ENCODE data around the gene PANK1.

The PANK1 gene

DNA sequence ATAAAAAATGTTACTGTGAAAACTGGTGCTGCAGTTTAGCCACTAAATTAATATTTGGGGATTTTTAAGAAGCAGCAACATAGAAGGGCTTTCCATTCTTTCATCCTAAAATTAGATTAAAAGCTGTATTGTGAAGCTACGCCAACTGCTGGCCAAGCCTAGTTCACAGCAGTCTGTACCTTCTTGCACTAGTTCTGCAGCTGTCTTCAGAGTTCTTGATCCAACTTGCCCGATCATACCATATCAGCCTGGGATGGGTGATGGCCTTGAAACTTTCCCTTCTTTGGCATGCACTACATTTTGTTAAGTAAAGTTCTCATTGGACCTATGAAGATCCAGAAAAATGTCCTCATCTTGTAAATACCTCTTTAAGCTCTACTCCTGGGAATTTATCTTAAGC is 20.3 kb upstream of the PANK1 start:
- DNase-seq (ENCODE audit: low read depth in 1 of 2, low spot score in 1 of 2) = no peak
- in situ Hi-C loops (cut with HindIII; ENCODE audit: low pct_unique_long_range_greater_than_20kb, low sequenced_read_pairs) = no loop called here
- no peak for TF ChIP-seq JUND (IDR thresholded peaks at IDR 0.05; ENCODE audit: low read depth)

DNA sequence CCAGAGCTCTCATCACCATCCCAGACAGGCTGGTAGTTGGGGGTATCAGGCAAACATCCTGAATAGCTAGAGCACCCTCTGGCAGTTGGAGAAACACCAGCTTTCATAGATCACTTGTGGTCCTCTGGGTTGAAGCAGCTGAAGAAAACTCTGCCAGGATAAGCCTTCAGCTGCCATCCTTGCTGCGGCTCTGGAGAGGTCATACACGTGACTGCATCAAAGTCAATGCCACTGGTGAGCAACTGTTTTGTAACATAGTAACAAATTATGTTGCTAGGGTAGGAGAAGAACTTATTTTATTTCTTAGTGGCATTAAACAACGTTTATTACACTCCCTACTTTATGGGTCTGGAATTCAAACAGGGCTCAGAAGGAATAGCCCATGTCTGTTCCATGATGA is 19.2 kb upstream of the PANK1 start:
- no peak for DNase-seq (ENCODE audit: low read depth in 1 of 2, low spot score in 1 of 2)
- in situ Hi-C loops (cut with HindIII; ENCODE audit: low pct_unique_long_range_greater_than_20kb, low sequenced_read_pairs) = no loop called here

DNA sequence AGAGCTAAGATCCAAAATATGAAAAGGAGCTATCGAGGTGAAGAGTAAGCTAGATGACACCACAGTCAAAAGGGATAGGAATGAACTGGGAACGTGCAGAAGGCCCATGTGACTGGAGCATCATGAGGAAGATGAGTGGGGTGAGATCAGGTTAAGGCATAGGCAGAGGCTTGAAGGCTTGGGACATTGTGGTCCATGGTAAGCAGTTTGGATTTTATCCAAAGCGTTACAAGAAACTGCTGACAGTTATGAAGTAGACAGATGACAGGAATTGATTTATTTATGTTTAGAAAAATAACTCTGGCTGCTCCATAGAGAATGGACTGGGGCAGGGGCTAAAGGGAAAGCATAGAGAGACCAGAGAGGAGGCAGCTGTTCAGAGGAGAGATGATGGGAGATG is 18.1 kb upstream of the PANK1 start:
- DNase-seq (ENCODE audit: low read depth in 1 of 2, low spot score in 1 of 2) = no peak
- no peak for TF ChIP-seq JUND (IDR thresholded peaks at IDR 0.05; ENCODE audit: low read depth)
- in situ Hi-C loops (cut with HindIII; ENCODE audit: low pct_unique_long_range_greater_than_20kb, low sequenced_read_pairs) = no loop called here

More for the DNA sequence above, 19.2 kb upstream of the PANK1 start:
- no peak for TF ChIP-seq JUND (IDR thresholded peaks at IDR 0.05; ENCODE audit: low read depth)

DNA sequence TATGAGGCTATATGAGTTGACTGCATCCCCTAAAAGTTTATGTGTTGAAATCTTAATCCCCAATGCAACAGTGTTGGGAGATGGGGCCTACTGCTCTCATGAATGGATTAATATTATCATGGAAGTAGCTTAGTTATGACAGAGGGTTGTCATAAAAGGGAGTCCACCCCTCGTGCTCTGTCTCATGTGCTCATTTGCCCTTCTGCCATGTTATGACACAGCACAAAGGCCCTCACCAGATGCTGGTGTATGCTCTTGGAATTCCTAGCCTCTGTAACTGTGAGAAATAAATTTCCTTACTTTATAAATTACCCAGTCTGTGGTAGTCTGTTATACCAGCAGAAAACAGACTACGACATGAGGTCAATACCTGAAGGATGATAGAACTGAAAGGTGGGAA is 17.6 kb upstream of the PANK1 start:
- no peak for DNase-seq (ENCODE audit: low read depth in 1 of 2, low spot score in 1 of 2)
- TF ChIP-seq JUND (IDR thresholded peaks at IDR 0.05; ENCODE audit: low read depth) = no peak
- in situ Hi-C loops (cut with HindIII; ENCODE audit: low pct_unique_long_range_greater_than_20kb, low sequenced_read_pairs) = no loop called here

DNA sequence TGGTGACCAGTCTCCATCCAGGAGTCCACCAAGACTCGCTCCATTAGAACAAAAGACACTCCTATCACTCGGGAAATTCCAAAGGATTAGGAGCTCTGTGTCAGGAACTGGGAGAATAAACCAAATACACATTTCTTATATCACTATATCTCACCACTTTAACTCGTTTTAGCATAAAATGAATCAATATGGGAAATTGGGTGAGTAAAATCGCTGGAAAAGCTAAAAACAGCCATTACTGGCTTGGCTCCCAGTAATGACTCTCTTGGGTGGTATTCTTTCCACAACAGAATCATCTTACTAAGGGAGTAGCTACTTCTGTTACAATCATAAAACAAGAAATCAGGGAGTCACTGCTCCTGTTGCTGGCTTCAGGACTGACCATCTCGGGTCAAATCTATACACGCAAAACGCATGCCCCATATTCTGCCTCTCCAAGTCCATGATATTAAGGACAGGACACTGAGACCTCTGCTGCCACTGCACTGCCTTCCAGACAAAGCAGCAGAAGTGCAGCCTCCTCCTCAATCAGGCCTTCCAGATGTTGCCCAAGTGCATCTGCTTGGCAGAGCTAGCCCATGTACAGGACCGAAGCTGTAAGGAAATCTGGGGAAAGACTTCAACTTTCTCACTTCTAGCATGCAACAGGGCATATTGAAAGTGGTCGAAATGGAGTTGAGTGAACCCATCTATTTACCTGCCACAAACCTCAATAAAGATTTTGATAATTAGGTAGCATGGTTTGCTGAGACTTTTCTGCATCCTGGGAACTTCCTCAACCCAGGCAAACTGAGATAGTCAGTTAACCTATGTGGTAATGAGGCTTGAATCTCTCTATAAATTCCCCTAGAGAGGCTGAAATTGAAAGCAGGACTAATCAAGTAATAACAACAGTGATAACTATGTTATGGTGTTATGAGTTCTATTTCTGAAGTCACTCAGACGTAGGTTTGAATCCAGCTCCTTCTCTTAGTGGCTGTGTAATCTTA is 14.4 kb upstream of the PANK1 start:
- TF ChIP-seq JUND (IDR thresholded peaks at IDR 0.05; ENCODE audit: low read depth) = no peak
- in situ Hi-C loops (cut with HindIII; ENCODE audit: low pct_unique_long_range_greater_than_20kb, low sequenced_read_pairs) = no loop called here
- DNase-seq (ENCODE audit: low read depth in 1 of 2, low spot score in 1 of 2) = no peak

DNA sequence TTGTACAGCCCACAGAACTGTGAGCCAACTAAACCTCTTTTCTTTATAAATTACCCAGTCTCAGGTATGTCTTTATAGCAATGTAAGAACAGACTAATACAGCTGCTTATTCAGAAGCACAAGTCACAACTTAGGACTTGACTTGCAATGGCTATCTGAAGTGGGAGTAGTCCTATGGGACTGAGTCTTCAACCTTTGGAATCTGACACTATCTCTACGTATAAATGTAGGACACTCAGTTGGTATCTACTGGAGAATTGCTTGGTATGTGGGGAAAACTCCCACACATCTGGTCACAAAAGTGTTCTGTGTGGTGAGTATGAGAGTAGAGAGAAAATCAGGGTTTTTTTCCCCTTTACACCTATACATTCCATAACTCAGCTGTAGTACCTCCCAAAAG is 12.3 kb upstream of the PANK1 start:
- in situ Hi-C loops (cut with HindIII; ENCODE audit: low pct_unique_long_range_greater_than_20kb, low sequenced_read_pairs) = no loop called here
- TF ChIP-seq JUND (IDR thresholded peaks at IDR 0.05; ENCODE audit: low read depth) = no peak
- DNase-seq (ENCODE audit: low read depth in 1 of 2, low spot score in 1 of 2) = no peak

DNA sequence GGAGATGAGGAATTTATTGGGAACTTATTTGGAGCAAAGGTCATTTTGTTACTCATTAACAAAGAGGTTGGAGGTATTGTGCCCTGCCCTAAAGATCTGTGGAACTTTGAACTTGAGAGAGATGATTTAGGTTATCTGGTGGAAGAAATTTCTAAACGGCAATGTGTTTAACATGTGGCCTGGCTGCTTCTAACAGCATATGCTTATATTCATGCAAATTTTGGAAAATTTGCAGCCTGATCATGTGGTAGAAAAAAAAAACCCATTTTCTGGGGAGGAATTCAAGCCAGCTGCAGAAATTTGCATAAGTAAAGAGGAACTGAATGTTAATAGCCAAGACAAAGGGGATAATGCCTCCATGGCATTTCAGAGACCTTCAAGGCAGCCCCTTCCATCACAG is 10.7 kb upstream of the PANK1 start:
- TF ChIP-seq JUND (IDR thresholded peaks at IDR 0.05; ENCODE audit: low read depth) = no peak
- in situ Hi-C loops (cut with HindIII; ENCODE audit: low pct_unique_long_range_greater_than_20kb, low sequenced_read_pairs) = no loop called here
- no peak for DNase-seq (ENCODE audit: low read depth in 1 of 2, low spot score in 1 of 2)

DNA sequence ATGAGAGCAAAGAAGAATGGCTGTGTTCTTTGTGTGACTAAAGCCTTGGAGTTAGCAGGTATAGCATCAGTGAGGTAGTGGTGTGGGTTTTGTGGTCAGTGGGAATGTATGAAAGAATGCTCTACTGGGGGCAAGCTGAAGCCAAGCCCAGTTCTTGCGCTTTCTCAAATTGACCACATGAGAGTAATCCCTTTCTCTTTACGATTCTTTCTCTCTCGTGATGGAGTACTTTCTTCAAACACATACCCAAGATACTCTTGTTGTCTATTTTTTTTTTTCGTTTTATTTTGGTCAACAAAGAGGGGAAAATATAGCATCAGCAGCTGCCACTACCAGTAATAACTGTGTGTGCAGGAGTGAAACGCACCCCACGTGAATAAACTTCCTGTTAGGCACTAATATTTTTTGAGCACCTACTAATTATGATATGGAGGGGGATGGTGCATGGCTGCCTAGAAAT is 8.4 kb upstream of the PANK1 start:
- in situ Hi-C loops (cut with HindIII; ENCODE audit: low pct_unique_long_range_greater_than_20kb, low sequenced_read_pairs) = no loop called here
- DNase-seq (ENCODE audit: low read depth in 1 of 2, low spot score in 1 of 2) = no peak
- no peak for TF ChIP-seq JUND (IDR thresholded peaks at IDR 0.05; ENCODE audit: low read depth)

DNA sequence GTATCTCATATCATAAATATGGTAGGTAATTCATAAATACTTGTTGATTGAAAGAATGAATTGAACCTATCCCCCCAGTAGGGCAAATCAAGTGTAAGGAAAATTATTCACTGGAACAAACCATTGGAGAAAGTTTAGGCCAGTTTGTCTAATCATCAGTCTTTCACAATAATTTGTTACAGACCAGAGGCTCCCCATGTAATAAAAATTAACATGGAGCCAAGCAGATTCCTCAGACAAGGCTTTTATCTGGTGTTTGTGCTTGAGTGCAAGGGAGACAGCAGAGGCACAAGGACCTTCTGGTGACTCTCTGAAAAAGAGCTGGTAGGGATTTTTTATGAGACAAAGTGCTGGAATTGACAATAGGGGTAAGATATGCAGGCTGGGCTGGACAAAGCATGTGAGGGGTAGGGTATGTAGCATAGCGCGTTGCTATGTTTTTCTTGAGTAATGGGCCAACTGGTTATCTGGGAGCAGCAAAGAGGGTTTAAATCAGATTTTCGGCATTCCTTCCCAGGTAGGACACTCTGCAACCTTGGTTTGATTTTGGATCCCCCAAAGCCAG is 7.8 kb upstream of the PANK1 start:
- no peak for TF ChIP-seq JUND (IDR thresholded peaks at IDR 0.05; ENCODE audit: low read depth)
- DNase-seq (ENCODE audit: low read depth in 1 of 2, low spot score in 1 of 2) = no peak
- in situ Hi-C loops (cut with HindIII; ENCODE audit: low pct_unique_long_range_greater_than_20kb, low sequenced_read_pairs) = no loop called here

DNA sequence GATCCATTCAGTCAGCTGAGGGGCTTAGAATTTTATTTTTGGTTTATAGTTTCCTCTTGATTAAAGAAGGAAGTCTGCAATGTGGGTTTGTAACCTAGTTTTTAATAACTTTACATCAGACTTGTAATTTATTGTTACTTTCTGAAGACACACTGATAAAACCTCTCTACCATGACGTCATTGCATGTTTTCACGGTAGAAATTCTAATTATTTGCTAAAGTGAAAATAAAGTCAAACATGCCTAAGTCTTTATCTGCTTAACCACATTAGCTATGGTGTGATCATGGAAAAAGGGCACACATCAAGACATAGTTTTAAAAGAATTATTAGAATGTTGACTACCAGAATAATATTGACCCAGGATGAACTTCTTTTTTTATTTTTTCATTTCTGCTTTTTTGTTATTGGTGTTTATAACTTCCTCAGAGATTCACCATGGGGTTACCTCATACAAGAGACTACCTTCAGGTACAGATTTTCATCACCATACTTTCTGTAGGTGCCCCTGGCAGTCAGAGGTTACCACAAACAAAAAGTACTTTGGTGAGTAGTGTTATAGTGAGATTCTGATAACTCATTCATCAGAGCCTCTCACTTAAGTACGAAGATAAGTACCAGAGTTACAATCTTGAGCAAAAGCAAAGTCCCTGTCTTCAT is 7.0 kb upstream of the PANK1 start:
- no peak for TF ChIP-seq JUND (IDR thresholded peaks at IDR 0.05; ENCODE audit: low read depth)
- in situ Hi-C loops (cut with HindIII; ENCODE audit: low pct_unique_long_range_greater_than_20kb, low sequenced_read_pairs) = no loop called here
- no peak for DNase-seq (ENCODE audit: low read depth in 1 of 2, low spot score in 1 of 2)

DNA sequence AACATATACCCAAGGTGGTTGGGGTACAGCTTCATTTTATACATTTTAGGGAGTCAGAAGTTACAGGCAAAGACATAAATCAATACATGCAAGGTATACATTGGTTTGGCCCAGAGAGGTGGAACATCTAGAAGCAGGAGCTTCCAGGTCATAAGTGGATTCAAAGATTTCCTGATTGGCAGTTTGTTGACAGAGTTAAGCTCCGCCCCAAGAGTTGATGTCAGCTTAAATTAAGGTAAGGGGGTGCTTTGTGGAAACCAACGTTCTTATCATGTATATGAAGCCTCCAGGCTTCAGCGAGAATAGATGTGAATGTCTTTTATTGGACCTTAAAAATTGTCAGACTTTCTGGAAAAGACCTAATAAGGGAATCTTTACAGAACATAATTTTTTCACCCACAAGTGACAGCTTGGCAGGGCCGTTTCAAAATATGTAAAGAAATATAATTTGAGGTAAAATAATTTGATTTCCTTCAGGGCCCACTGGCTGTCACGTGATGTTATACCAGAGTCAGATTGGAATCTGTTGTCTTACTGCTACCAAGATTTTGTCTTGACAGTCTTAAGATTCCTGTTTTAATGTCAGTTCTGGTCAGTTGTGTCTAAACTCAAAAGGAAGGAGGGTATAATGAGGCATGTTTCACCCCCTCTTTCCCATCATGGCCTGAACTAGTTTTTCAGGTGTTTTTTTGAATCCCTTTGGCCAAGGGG is 6.3 kb upstream of the PANK1 start:
- DNase-seq (ENCODE audit: low read depth in 1 of 2, low spot score in 1 of 2) = peak in 1 of 2 experiments; percentile 18
- in situ Hi-C loops (cut with HindIII; ENCODE audit: low pct_unique_long_range_greater_than_20kb, low sequenced_read_pairs) = no loop called here
- TF ChIP-seq JUND (IDR thresholded peaks at IDR 0.05; ENCODE audit: low read depth) = no peak

DNA sequence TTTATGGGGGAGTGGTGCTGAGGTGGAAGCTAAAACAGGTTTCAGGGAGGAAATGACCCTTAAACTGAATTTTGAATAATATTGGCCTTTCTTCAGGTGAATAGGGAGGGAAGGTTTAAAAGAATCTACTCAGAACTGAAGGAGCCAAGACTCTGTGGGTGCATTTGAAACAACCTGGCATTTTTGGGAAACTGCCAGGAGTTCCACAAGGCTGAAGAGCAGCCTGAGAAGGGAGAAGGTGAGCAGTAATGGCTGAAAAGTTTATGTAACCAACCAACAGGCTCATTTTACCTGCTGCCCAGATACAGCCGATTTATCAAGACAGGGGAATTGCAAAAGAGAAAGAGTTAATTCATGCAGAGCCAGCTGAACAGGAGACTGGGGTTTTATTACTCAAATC is 4.0 kb upstream of the PANK1 start:
- no peak for TF ChIP-seq JUND (IDR thresholded peaks at IDR 0.05; ENCODE audit: low read depth)
- in situ Hi-C loops (cut with HindIII; ENCODE audit: low pct_unique_long_range_greater_than_20kb, low sequenced_read_pairs) = no loop called here
- no peak for DNase-seq (ENCODE audit: low read depth in 1 of 2, low spot score in 1 of 2)

Measured in T47D (cell line).